ENCODE results near the gene PDZD8.

The PDZD8 gene

GRCh38 chr10:117363028-117363427 lies 12.2 kb downstream of the PDZD8 start:
- Histone ChIP-seq H3K9me3 (ENCODE audit: control insufficient read depth, low read length) (no peaks in the 10 kb centered on the region), H3K27me3 (ENCODE audit: control insufficient read depth, insufficient read depth, low read length, poor library complexity, severe bottlenecking) (no peaks in the 10 kb centered on the region), H3K27ac (ENCODE audit: insufficient read depth, low read depth, low read length, poor library complexity, severe bottlenecking) (no peak overlapping the region), H3K4me3 (ENCODE audit: insufficient read depth, low read depth, low read length) (no peak overlapping the region), H3K4me1 (ENCODE audit: control insufficient read depth, insufficient read depth, low read length) (no peaks in the 10 kb centered on the region), H3K36me3 (ENCODE audit: control insufficient read depth, insufficient read depth, low read length) (no peaks in the 10 kb centered on the region)
- 78% methylated on average over 1 of the region's 2 CpGs; no CpG with 5 or more reads in 1 of the 2 experiments for WGBS, 2 experiments

GRCh38 chr10:117362313-117362712 lies 12.9 kb downstream of the PDZD8 start:
- Histone ChIP-seq H3K27ac (ENCODE audit: insufficient read depth, low read depth, low read length, poor library complexity, severe bottlenecking) (no peak overlapping the region), H3K27me3 (ENCODE audit: control insufficient read depth, insufficient read depth, low read length, poor library complexity, severe bottlenecking) (no peaks in the 10 kb centered on the region), H3K9me3 (ENCODE audit: control insufficient read depth, low read length) (no peaks in the 10 kb centered on the region), H3K4me3 (ENCODE audit: insufficient read depth, low read depth, low read length) (no peak overlapping the region), H3K36me3 (ENCODE audit: control insufficient read depth, insufficient read depth, low read length) (no peaks in the 10 kb centered on the region), H3K4me1 (ENCODE audit: control insufficient read depth, insufficient read depth, low read length) (no peaks in the 10 kb centered on the region)

- no peak overlapping the region for H3K27ac ChIP-seq (ENCODE audit: insufficient read depth, low read depth, low read length, poor library complexity, severe bottlenecking)
- 91 to 98% methylated on average over 2 of the region's 3 CpGs for WGBS, 2 experiments
- no peaks in the 10 kb centered on the region for H3K27me3 ChIP-seq (ENCODE audit: control insufficient read depth, insufficient read depth, low read length, poor library complexity, severe bottlenecking)
- H3K4me3 ChIP-seq (ENCODE audit: insufficient read depth, low read depth, low read length) = no peak overlapping the region
- H3K36me3 ChIP-seq (ENCODE audit: control insufficient read depth, insufficient read depth, low read length) = no peaks in the 10 kb centered on the region
- H3K9me3 ChIP-seq (ENCODE audit: control insufficient read depth, low read length) = no peaks in the 10 kb centered on the region
- no peaks in the 10 kb centered on the region for H3K4me1 ChIP-seq (ENCODE audit: control insufficient read depth, insufficient read depth, low read length)
Observed at GRCh38 chr10:117360994-117361667, 14.1 kb downstream of the PDZD8 start.

- Histone ChIP-seq H3K4me3 (ENCODE audit: insufficient read depth, low read depth, low read length) (no peak overlapping the region), H3K27me3 (ENCODE audit: control insufficient read depth, insufficient read depth, low read length, poor library complexity, severe bottlenecking) (no peaks in the 10 kb centered on the region), H3K9me3 (ENCODE audit: control insufficient read depth, low read length) (no peaks in the 10 kb centered on the region), H3K4me1 (ENCODE audit: control insufficient read depth, insufficient read depth, low read length) (no peaks in the 10 kb centered on the region), H3K27ac (ENCODE audit: insufficient read depth, low read depth, low read length, poor library complexity, severe bottlenecking) (no peak overlapping the region), H3K36me3 (ENCODE audit: control insufficient read depth, insufficient read depth, low read length) (no peaks in the 10 kb centered on the region)
- WGBS, 2 experiments = 79 to 96% methylated on average over 1 of the region's 1 CpG
Observed at GRCh38 chr10:117360016-117360415, 15.2 kb downstream of the PDZD8 start.

GRCh38 chr10:117355072-117355471 lies 20.2 kb downstream of the PDZD8 start:
- WGBS, 2 experiments = 63 to 67% methylated on average over 3 of the region's 3 CpGs
- Histone ChIP-seq H3K4me3 (ENCODE audit: insufficient read depth, low read depth, low read length) (no peak overlapping the region), H3K36me3 (ENCODE audit: control insufficient read depth, insufficient read depth, low read length) (no peaks in the 10 kb centered on the region), H3K9me3 (ENCODE audit: control insufficient read depth, low read length) (no peaks in the 10 kb centered on the region), H3K27me3 (ENCODE audit: control insufficient read depth, insufficient read depth, low read length, poor library complexity, severe bottlenecking) (no peaks in the 10 kb centered on the region), H3K4me1 (ENCODE audit: control insufficient read depth, insufficient read depth, low read length) (no peaks in the 10 kb centered on the region), H3K27ac (ENCODE audit: insufficient read depth, low read depth, low read length, poor library complexity, severe bottlenecking) (no peak overlapping the region)

- Histone ChIP-seq H3K9me3 (ENCODE audit: control insufficient read depth, low read length) (no peaks in the 10 kb centered on the region), H3K4me1 (ENCODE audit: control insufficient read depth, insufficient read depth, low read length) (no peaks in the 10 kb centered on the region)
- WGBS, 2 experiments = 89 to 99% methylated on average over 2 of the region's 2 CpGs
Observed at GRCh38 chr10:117353684-117354083, 21.6 kb downstream of the PDZD8 start.

GRCh38 chr10:117352724-117353123 lies 22.5 kb downstream of the PDZD8 start:
- H3K9me3 ChIP-seq (ENCODE audit: control insufficient read depth, low read length) = no peaks in the 10 kb centered on the region
- no peak overlapping the region for H3K27ac ChIP-seq (ENCODE audit: insufficient read depth, low read depth, low read length, poor library complexity, severe bottlenecking)
- no peaks in the 10 kb centered on the region for H3K27me3 ChIP-seq (ENCODE audit: control insufficient read depth, insufficient read depth, low read length, poor library complexity, severe bottlenecking)
- no peak overlapping the region for H3K4me3 ChIP-seq (ENCODE audit: insufficient read depth, low read depth, low read length)
- no peaks in the 10 kb centered on the region for H3K4me1 ChIP-seq (ENCODE audit: control insufficient read depth, insufficient read depth, low read length)
- H3K36me3 ChIP-seq (ENCODE audit: control insufficient read depth, insufficient read depth, low read length) = no peaks in the 10 kb centered on the region
- 62 to 69% methylated on average over 2 of the region's 2 CpGs for WGBS, 2 experiments

More at GRCh38 chr10:117353684-117354083, 21.6 kb downstream of the PDZD8 start:
- no peak overlapping the region for H3K4me3 ChIP-seq (ENCODE audit: insufficient read depth, low read depth, low read length)
- H3K27ac ChIP-seq (ENCODE audit: insufficient read depth, low read depth, low read length, poor library complexity, severe bottlenecking) = no peak overlapping the region
- H3K27me3 ChIP-seq (ENCODE audit: control insufficient read depth, insufficient read depth, low read length, poor library complexity, severe bottlenecking) = no peaks in the 10 kb centered on the region
- H3K36me3 ChIP-seq (ENCODE audit: control insufficient read depth, insufficient read depth, low read length) = no peaks in the 10 kb centered on the region

- Histone ChIP-seq H3K27me3 (ENCODE audit: control insufficient read depth, insufficient read depth, low read length, poor library complexity, severe bottlenecking) (no peaks in the 10 kb centered on the region), H3K9me3 (ENCODE audit: control insufficient read depth, low read length) (no peaks in the 10 kb centered on the region), H3K27ac (ENCODE audit: insufficient read depth, low read depth, low read length, poor library complexity, severe bottlenecking) (no peak overlapping the region), H3K4me1 (ENCODE audit: control insufficient read depth, insufficient read depth, low read length) (no peaks in the 10 kb centered on the region), H3K36me3 (ENCODE audit: control insufficient read depth, insufficient read depth, low read length) (no peaks in the 10 kb centered on the region), H3K4me3 (ENCODE audit: insufficient read depth, low read depth, low read length) (no peak overlapping the region)
- 93 to 99% methylated on average over 2 of the region's 2 CpGs for WGBS, 2 experiments
Observed at GRCh38 chr10:117351996-117352395, 23.2 kb downstream of the PDZD8 start.

- H3K27ac ChIP-seq (ENCODE audit: insufficient read depth, low read depth, low read length, poor library complexity, severe bottlenecking) = no peak overlapping the region
- H3K4me1 ChIP-seq (ENCODE audit: control insufficient read depth, insufficient read depth, low read length) = no peaks in the 10 kb centered on the region
- 75 to 89% methylated on average over 1 of the region's 1 CpG for WGBS, 2 experiments
- H3K4me3 ChIP-seq (ENCODE audit: insufficient read depth, low read depth, low read length) = no peak overlapping the region
- no peaks in the 10 kb centered on the region for H3K9me3 ChIP-seq (ENCODE audit: control insufficient read depth, low read length)
- H3K36me3 ChIP-seq (ENCODE audit: control insufficient read depth, insufficient read depth, low read length) = no peaks in the 10 kb centered on the region
- no peaks in the 10 kb centered on the region for H3K27me3 ChIP-seq (ENCODE audit: control insufficient read depth, insufficient read depth, low read length, poor library complexity, severe bottlenecking)
Observed at GRCh38 chr10:117351558-117351957, 23.7 kb downstream of the PDZD8 start.

GRCh38 chr10:117350909-117351308 lies 24.3 kb downstream of the PDZD8 start:
- Histone ChIP-seq H3K27ac (ENCODE audit: insufficient read depth, low read depth, low read length, poor library complexity, severe bottlenecking) (no peak overlapping the region), H3K36me3 (ENCODE audit: control insufficient read depth, insufficient read depth, low read length) (no peaks in the 10 kb centered on the region), H3K9me3 (ENCODE audit: control insufficient read depth, low read length) (no peaks in the 10 kb centered on the region), H3K4me1 (ENCODE audit: control insufficient read depth, insufficient read depth, low read length) (no peaks in the 10 kb centered on the region), H3K27me3 (ENCODE audit: control insufficient read depth, insufficient read depth, low read length, poor library complexity, severe bottlenecking) (no peaks in the 10 kb centered on the region), H3K4me3 (ENCODE audit: insufficient read depth, low read depth, low read length) (no peak overlapping the region)
- WGBS, 2 experiments = 89 to 97% methylated on average over 3 of the region's 3 CpGs

- H3K27me3 ChIP-seq (ENCODE audit: control insufficient read depth, insufficient read depth, low read length, poor library complexity, severe bottlenecking) = no peaks in the 10 kb centered on the region
- no peaks in the 10 kb centered on the region for H3K36me3 ChIP-seq (ENCODE audit: control insufficient read depth, insufficient read depth, low read length)
- H3K4me3 ChIP-seq (ENCODE audit: insufficient read depth, low read depth, low read length) = no peak overlapping the region
- H3K4me1 ChIP-seq (ENCODE audit: control insufficient read depth, insufficient read depth, low read length) = no peaks in the 10 kb centered on the region
- no peaks in the 10 kb centered on the region for H3K9me3 ChIP-seq (ENCODE audit: control insufficient read depth, low read length)
- H3K27ac ChIP-seq (ENCODE audit: insufficient read depth, low read depth, low read length, poor library complexity, severe bottlenecking) = no peak overlapping the region
- 96 to 97% methylated on average over 5 of the region's 5 CpGs for WGBS, 2 experiments
Observed at GRCh38 chr10:117348236-117348635, 27.0 kb downstream of the PDZD8 start.
